ENCODE measurements around the gene IFI27L1.
A peak's percentile ranks its signal among the peaks of the same experiment; 100 is the strongest.

IFI27L1 gene

GRCh38 chr14:94132285-94132887 is 51.3 kb downstream of the IFI27L1 start:
- DNase-seq: peak in 26 of 51 donors; percentile 6 to 83 (median 34)

- DNase-seq: no peak
Observed at GRCh38 chr14:94135476-94135875, 54.4 kb downstream of the IFI27L1 start.

- peak; percentile 19 to 93 (median 73) for DNase-seq
Observed at GRCh38 chr14:94136575-94137331, 55.6 kb downstream of the IFI27L1 start.

- DNase-seq: no peak
Observed at GRCh38 chr14:94138251-94138650, 57.1 kb downstream of the IFI27L1 start.

GRCh38 chr14:94139006-94139405 is 57.9 kb downstream of the IFI27L1 start:
- DNase-seq: no peak

GRCh38 chr14:94139421-94139820 is 58.3 kb downstream of the IFI27L1 start:
- no peak for DNase-seq

GRCh38 chr14:94142247-94142646 is 61.1 kb downstream of the IFI27L1 start:
- no peak for DNase-seq

- no peak for DNase-seq
Observed at GRCh38 chr14:94142836-94143235, 61.7 kb downstream of the IFI27L1 start.

- DNase-seq: no peak
Observed at GRCh38 chr14:94143239-94143638, 62.1 kb downstream of the IFI27L1 start.

- no peak for DNase-seq
Observed at GRCh38 chr14:94143711-94144110, 62.6 kb downstream of the IFI27L1 start.

GRCh38 chr14:94144765-94145164 is 63.7 kb downstream of the IFI27L1 start:
- DNase-seq: no peak

- DNase-seq: no peak
Observed at GRCh38 chr14:94145902-94146527, 64.9 kb downstream of the IFI27L1 start.
